ENCODE results near the gene SNX2. TPM values are rescaled to one million over a fixed set of nuclear protein-coding genes. Genes with fewer than 3 reads are reported as not detected.

Gene SNX2
- total RNA-seq, 2 donors from 2014 or later: 50.6 to 63.7 TPM

- no peak for TF ChIP-seq POLR2AphosphoS5 (IDR thresholded peaks at IDR 0.05)
- no peak for TF ChIP-seq CTCF (IDR thresholded peaks at IDR 0.05)
- TF ChIP-seq POLR2A (IDR thresholded peaks at IDR 0.05): no peak
- H3K4me3 ChIP-seq: no peak overlapping the region
- intact Hi-C loops (cut with DNase I): no loop called here
- no peaks in the 10 kb centered on the region for H3K4me1 ChIP-seq (replicated peaks)
- H3K27me3 ChIP-seq (replicated peaks; ENCODE audit: insufficient read depth): no peaks in the 10 kb centered on the region
- H3K27ac ChIP-seq: no peak overlapping the region
- DNase-seq (ENCODE audit: low spot score): no peak
- H3K9me3 ChIP-seq: no peaks in the 10 kb centered on the region
- H3K36me3 ChIP-seq: no peaks in the 10 kb centered on the region
- 95% methylated on average over 3 of the region's 3 CpGs for WGBS
These were observed 40.4 kb downstream of the SNX2 start for GRCh38 chr5:122815218-122815767.

DNA sequence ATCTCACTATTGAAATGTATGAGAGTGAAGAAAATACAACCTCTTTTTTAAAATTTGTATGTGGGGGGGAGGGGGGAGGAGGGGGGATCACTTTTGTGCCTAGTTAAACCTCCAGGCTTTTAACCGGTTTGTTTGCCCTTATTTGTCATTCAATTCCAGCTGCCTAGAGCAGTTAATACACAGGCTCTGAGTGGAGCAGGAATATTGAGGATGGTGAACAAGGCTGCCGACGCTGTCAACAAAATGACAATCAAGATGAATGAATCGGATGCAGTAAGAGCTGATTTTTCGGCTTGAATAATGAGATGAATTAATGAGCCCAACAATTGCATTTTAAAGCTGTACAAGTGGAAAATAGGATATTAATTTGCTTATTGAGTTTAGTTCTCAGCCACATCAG is 41.9 kb downstream of the SNX2 start:
- no peak for DNase-seq (ENCODE audit: low spot score)
- Histone ChIP-seq H3K27me3 (replicated peaks; ENCODE audit: insufficient read depth) (no peaks in the 10 kb centered on the region), H3K4me3 (no peak overlapping the region), H3K27ac (no peak overlapping the region), H3K9me3 (no peaks in the 10 kb centered on the region), H3K4me1 (replicated peaks) (no peaks in the 10 kb centered on the region), H3K36me3 (no peaks in the 10 kb centered on the region)
- intact Hi-C loops (cut with DNase I): no loop called here
- no peak for TF ChIP-seq POLR2A (IDR thresholded peaks at IDR 0.05)
- WGBS: 62% methylated on average over 5 of the region's 5 CpGs

DNA sequence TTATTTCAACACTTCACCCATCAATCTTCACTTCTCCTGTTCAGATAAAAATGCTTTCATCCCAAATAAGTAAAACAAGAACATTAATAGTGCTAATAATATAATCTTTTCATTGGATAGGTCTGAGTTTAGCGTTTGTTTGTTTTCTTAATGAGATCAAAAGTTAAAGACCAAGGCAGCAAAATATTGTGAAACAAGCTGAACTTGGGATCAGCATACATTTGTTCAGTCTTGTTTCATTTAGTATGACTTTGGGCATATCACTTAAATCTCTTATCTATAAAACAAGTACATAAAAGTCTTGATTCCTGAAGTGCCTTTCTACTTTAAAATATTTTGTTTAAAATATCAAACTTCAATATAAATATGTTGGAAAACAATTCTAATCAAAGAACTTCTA is 57.1 kb downstream of the SNX2 start:
- intact Hi-C loops (cut with DNase I): no loop called here
- 24% methylated on average over 1 of the region's 1 CpG for WGBS
- Histone ChIP-seq H3K27me3 (replicated peaks; ENCODE audit: insufficient read depth) (no peaks in the 10 kb centered on the region), H3K4me3 (no peak overlapping the region), H3K27ac (no peak overlapping the region), H3K36me3 (no peaks in the 10 kb centered on the region), H3K9me3 (no peaks in the 10 kb centered on the region), H3K4me1 (replicated peaks) (no peaks in the 10 kb centered on the region)
- no peak for DNase-seq (ENCODE audit: low spot score)
- no peak for TF ChIP-seq POLR2A (IDR thresholded peaks at IDR 0.05)
- TF ChIP-seq POLR2AphosphoS5 (IDR thresholded peaks at IDR 0.05): no peak
- TF ChIP-seq CTCF (IDR thresholded peaks at IDR 0.05): no peak

GRCh38 chr5:122835681-122836080 is 60.8 kb downstream of the SNX2 start:
- TF ChIP-seq CTCF (IDR thresholded peaks at IDR 0.05) (no peak), POLR2AphosphoS5 (IDR thresholded peaks at IDR 0.05) (no peak), POLR2A (IDR thresholded peaks at IDR 0.05) (no peak)
- H3K27ac ChIP-seq: no peak overlapping the region
- H3K36me3 ChIP-seq: no peaks in the 10 kb centered on the region
- H3K4me3 ChIP-seq: no peak overlapping the region
- H3K27me3 ChIP-seq (replicated peaks; ENCODE audit: insufficient read depth): no peaks in the 10 kb centered on the region
- H3K4me1 ChIP-seq (replicated peaks): no peaks in the 10 kb centered on the region
- no peak for DNase-seq (ENCODE audit: low spot score)
- WGBS: 79% methylated on average over 1 of the region's 1 CpG
- intact Hi-C loops (cut with DNase I): no loop called here
- H3K9me3 ChIP-seq: no peaks in the 10 kb centered on the region

- Histone ChIP-seq H3K36me3 (no peaks in the 10 kb centered on the region), H3K9me3 (no peaks in the 10 kb centered on the region), H3K27ac (no peak overlapping the region), H3K4me3 (no peak overlapping the region), H3K4me1 (replicated peaks) (no peaks in the 10 kb centered on the region), H3K27me3 (replicated peaks; ENCODE audit: insufficient read depth) (no peaks in the 10 kb centered on the region)
- WGBS: 92% methylated on average over 3 of the region's 3 CpGs
- TF ChIP-seq POLR2AphosphoS5 (IDR thresholded peaks at IDR 0.05) (no peak), POLR2A (IDR thresholded peaks at IDR 0.05) (no peak), CTCF (IDR thresholded peaks at IDR 0.05) (no peak)
- intact Hi-C loops (cut with DNase I): no loop called here
- DNase-seq (ENCODE audit: low spot score): no peak
These were observed 62.1 kb downstream of the SNX2 start for GRCh38 chr5:122836947-122837346.
